Neural progenitor cell (in vitro differentiated cells): Measurements from ENCODE around the gene TTYH3.

ENCODE experiments used
- EZH2 ChIP-seq: fragments of 200-600 bp; sonication (generic); IDR thresholded peaks from 2 replicates; pipeline ENCODE4 v1.6.1; 2017; ENCODE audit warnings: antibody characterized with exemption, mild to moderate bottlenecking, moderate library complexity
- EZH2phosphoT487 ChIP-seq: fragments of 200-600 bp; sonication (generic); IDR thresholded peaks from 2 replicates; pipeline ENCODE4 v1.6.1; 2017; ENCODE audit warnings: antibody characterized with exemption
- TF ChIP-seq, protein P1 (sequence below): fragments of 200-600 bp; sonication (generic); IDR thresholded peaks from 2 replicates; pipeline ENCODE4 v1.5.1; 2017; ENCODE audit warnings: antibody characterized with exemption, mild to moderate bottlenecking

DNA sequence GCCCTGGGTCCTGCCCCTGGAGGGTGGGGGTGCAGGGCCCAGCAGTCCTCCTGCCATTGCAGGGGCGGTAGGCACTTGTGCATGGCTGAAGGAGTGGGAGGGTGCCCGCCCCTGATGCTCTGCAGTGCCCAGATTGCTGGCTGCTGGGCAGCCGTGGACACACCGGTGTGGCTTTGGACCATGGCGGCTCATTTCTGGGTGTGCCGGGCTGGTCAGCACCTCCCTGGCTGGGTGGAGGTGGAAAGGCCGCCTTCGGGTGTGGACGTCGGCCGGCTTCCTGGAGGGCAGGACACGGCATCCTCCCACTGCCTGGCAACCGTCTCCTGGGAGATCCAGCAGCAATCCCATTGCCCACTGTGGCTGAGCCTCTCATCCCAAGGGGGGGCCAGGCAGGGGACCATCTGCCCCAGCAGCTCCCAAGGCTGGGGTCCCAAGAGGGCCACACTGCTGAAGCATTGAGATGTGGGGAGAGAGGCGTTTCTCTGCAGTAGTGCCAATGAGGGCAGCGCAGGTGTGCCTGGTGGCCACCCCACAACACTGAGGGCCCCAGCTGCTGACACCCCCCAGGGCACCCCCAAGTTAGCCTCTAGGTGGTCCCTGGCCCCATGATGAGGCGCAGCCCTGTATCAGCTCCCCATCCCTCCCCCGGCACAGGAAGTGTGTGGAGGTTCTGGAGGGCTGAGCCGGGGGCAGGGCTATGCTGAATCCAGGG lies 12.9 kb downstream of the TTYH3 start:
- TF ChIP-seq, protein P1, sequence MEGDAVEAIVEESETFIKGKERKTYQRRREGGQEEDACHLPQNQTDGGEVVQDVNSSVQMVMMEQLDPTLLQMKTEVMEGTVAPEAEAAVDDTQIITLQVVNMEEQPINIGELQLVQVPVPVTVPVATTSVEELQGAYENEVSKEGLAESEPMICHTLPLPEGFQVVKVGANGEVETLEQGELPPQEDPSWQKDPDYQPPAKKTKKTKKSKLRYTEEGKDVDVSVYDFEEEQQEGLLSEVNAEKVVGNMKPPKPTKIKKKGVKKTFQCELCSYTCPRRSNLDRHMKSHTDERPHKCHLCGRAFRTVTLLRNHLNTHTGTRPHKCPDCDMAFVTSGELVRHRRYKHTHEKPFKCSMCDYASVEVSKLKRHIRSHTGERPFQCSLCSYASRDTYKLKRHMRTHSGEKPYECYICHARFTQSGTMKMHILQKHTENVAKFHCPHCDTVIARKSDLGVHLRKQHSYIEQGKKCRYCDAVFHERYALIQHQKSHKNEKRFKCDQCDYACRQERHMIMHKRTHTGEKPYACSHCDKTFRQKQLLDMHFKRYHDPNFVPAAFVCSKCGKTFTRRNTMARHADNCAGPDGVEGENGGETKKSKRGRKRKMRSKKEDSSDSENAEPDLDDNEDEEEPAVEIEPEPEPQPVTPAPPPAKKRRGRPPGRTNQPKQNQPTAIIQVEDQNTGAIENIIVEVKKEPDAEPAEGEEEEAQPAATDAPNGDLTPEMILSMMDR: no peak
- TF ChIP-seq EZH2 (no peak), EZH2phosphoT487 (no peak)
